GM12874 (cell line): ENCODE measurements around the gene C20orf144.

Experiments used
- TF ChIP-seq, protein P1 (sequence below): IDR thresholded peaks from 2 replicates; pipeline ENCODE4 v1.5.1; 2011; ENCODE audit warnings: low read depth, mild to moderate bottlenecking, control low read depth, low read length, moderate library complexity; ENCODE audit not compliant: insufficient read depth

C20orf144 gene

DNA sequence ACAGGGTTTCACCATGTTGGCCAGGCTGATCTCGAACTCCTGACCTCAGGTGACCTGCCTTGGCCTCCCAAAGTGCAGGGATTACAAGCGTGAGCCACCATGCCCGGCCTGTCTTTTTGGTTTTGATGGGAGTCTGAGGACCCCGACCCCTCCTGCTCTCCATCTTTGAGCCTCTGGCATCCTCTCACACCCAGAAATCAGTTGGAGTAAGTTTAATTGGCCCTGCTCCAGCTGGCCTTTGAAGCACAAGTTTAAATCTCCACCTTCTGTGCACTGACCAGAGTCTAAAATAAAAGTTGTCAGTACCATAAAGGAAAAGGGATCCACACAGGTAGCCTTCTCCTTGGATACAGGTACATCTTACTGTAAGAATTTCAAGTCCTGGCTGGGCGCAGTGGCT is 15.9 kb upstream of the C20orf144 start:
- TF ChIP-seq, protein P1, sequence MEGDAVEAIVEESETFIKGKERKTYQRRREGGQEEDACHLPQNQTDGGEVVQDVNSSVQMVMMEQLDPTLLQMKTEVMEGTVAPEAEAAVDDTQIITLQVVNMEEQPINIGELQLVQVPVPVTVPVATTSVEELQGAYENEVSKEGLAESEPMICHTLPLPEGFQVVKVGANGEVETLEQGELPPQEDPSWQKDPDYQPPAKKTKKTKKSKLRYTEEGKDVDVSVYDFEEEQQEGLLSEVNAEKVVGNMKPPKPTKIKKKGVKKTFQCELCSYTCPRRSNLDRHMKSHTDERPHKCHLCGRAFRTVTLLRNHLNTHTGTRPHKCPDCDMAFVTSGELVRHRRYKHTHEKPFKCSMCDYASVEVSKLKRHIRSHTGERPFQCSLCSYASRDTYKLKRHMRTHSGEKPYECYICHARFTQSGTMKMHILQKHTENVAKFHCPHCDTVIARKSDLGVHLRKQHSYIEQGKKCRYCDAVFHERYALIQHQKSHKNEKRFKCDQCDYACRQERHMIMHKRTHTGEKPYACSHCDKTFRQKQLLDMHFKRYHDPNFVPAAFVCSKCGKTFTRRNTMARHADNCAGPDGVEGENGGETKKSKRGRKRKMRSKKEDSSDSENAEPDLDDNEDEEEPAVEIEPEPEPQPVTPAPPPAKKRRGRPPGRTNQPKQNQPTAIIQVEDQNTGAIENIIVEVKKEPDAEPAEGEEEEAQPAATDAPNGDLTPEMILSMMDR: no peak

- TF ChIP-seq, protein P1: no peak
These were observed 14.3 kb upstream of the C20orf144 start for GRCh38 chr20:33647603-33648395.

DNA sequence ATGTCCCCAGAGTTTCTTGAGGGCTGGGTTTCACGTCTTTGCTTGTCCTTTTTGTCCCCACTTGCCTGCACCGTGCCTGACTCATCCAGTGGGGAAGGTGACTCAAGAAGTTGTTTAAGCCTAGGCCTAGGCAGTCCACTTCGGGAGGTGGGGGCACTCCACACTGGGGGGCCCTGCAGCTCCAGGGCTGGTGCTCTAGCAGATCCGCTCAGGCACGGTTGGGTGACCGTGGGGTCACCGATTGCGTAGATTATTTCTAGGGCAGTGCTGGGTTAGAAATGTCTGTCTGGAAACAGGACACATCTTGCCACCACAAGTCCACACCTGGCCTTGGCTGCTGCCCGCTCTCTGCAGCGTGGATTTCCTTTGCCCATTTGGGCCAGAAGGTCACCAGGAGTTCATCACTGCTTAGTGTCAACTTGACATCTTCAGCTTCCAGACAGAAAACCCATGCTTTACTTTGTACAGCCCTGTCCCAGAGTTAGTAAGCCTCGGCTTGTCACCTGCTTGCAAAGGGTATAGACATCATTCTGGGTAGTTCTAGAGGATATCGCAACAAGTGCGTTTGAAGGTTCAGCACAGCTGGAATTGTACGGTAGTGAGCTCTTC is 13.6 kb upstream of the C20orf144 start:
- TF ChIP-seq, protein P1: no peak

DNA sequence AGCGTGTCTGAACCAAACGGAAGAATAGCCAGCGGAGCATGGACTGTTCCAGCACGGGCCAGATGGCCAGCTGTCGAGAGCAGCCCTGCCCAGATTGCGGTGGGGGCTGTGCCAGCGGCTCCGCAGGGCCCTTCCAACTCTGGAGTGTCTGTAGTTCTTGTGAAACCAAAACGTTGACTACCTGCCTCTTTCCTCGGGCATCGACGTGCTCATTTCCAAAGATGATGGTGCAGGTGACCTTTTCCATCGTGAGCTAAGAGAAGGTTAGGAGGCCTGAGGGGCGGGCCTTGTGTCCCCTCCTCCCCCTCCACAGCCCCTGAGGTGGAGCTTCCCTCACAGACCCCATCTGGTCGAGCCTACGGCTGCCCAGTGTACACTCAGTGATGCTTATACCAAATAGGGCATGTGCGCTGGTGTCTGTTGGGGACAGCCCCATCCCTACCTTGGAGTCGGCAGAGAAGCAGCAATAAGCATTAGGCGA is 12.9 kb upstream of the C20orf144 start:
- TF ChIP-seq, protein P1: no peak

- TF ChIP-seq, protein P1: no peak
These were observed 11.9 kb upstream of the C20orf144 start for GRCh38 chr20:33650111-33650752.

DNA sequence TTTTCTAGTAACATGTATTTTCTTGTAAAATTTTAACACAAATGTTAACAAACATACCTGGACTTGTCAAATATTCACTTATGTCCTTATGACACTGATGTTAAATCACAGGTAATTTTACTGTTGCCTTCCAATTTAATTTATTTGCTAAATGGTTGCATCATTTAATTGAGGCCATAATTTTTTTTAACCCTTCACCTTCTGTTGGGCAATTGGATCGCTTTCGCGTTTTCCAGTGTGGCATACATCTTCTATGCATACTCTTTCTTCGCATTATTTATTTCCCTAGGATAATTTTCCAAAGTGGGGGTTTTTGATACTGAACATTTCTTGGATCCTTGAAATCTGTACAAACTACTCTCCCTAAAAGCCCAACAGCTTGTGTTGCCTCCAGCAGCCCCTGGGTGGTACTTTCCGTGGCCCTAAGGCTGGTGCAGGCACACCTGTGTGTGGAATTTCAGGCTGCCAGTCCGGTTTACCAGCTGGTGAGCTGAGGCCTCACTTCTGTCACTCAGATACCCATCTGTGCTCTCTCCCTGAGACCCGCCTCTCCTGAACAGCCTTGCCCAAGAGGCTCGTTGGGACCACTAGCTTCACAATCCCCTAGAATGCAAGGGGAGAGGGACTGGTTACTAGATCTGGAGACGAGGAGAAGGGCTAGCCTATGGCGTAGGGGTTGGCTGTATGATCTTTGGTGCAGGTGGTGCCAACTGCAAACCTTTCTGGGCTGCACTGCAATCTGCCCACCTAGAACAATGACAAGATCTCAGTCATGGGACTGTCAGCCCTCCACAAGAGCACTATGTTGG is 11.2 kb upstream of the C20orf144 start:
- TF ChIP-seq, protein P1: no peak
